Measurements from ENCODE around the gene IRF9.

IRF9 gene

GRCh38 chr14:24183014-24183481, 22.0 kb downstream of the IRF9 start:
- H3K9ac ChIP-seq (ENCODE audit: low read depth in 1 of 2, low read length in 2 of 2), result no peak overlapping the region
- H3K4me3 ChIP-seq (ENCODE audit: low read length in 2 of 2), result no peak overlapping the region
- H3K4me1 ChIP-seq (ENCODE audit: control insufficient read depth in 2 of 2, insufficient read depth in 2 of 2, low read length in 2 of 2), result peaks cover 5% of the 10 kb centered on the region in 2 donors
- H3K9me3 ChIP-seq (ENCODE audit: control insufficient read depth in 2 of 2, low read length in 2 of 2), result no peaks in the 10 kb centered on the region
- peaks cover 55 to 79% of the 10 kb centered on the region in 2 donors for H3K36me3 ChIP-seq (ENCODE audit: control insufficient read depth in 2 of 2, insufficient read depth in 2 of 2, low read length in 2 of 2)
- no peaks in the 10 kb centered on the region for H3K27me3 ChIP-seq (ENCODE audit: control insufficient read depth in 2 of 2, insufficient read depth in 2 of 2, low read length in 2 of 2)
- H3K27ac ChIP-seq (ENCODE audit: low read depth in 2 of 2, low read length in 2 of 2), result no peak overlapping the region

- Histone ChIP-seq H3K9me3 (ENCODE audit: control insufficient read depth in 2 of 2, low read length in 2 of 2) (no peaks in the 10 kb centered on the region), H3K4me3 (ENCODE audit: low read length in 2 of 2) (no peak overlapping the region), H3K27me3 (ENCODE audit: control insufficient read depth in 2 of 2, insufficient read depth in 2 of 2, low read length in 2 of 2) (no peaks in the 10 kb centered on the region), H3K27ac (ENCODE audit: low read depth in 2 of 2, low read length in 2 of 2) (no peak overlapping the region), H3K36me3 (ENCODE audit: control insufficient read depth in 2 of 2, insufficient read depth in 2 of 2, low read length in 2 of 2) (peaks cover 42 to 71% of the 10 kb centered on the region in 2 donors), H3K4me1 (ENCODE audit: control insufficient read depth in 2 of 2, insufficient read depth in 2 of 2, low read length in 2 of 2) (peaks cover 9% of the 10 kb centered on the region in 2 donors), H3K9ac (ENCODE audit: low read depth in 1 of 2, low read length in 2 of 2) (no peak overlapping the region)
These were observed 23.3 kb downstream of the IRF9 start for GRCh38 chr14:24184104-24184970.

GRCh38 chr14:24185026-24185425, 24.0 kb downstream of the IRF9 start:
- H3K4me3 ChIP-seq (ENCODE audit: low read length in 2 of 2), result no peak overlapping the region
- H3K36me3 ChIP-seq (ENCODE audit: control insufficient read depth in 2 of 2, insufficient read depth in 2 of 2, low read length in 2 of 2), result peaks cover 38 to 65% of the 10 kb centered on the region in 2 donors
- H3K9me3 ChIP-seq (ENCODE audit: control insufficient read depth in 2 of 2, low read length in 2 of 2), result no peaks in the 10 kb centered on the region
- H3K9ac ChIP-seq (ENCODE audit: low read depth in 1 of 2, low read length in 2 of 2), result no peak overlapping the region
- no peak overlapping the region for H3K27ac ChIP-seq (ENCODE audit: low read depth in 2 of 2, low read length in 2 of 2)
- H3K27me3 ChIP-seq (ENCODE audit: control insufficient read depth in 2 of 2, insufficient read depth in 2 of 2, low read length in 2 of 2), result no peaks in the 10 kb centered on the region
- peaks cover 9% of the 10 kb centered on the region in 2 donors for H3K4me1 ChIP-seq (ENCODE audit: control insufficient read depth in 2 of 2, insufficient read depth in 2 of 2, low read length in 2 of 2)

- H3K9me3 ChIP-seq (ENCODE audit: control insufficient read depth in 2 of 2, low read length in 2 of 2), result no peaks in the 10 kb centered on the region
- H3K27me3 ChIP-seq (ENCODE audit: control insufficient read depth in 2 of 2, insufficient read depth in 2 of 2, low read length in 2 of 2), result no peaks in the 10 kb centered on the region
- H3K4me3 ChIP-seq (ENCODE audit: low read length in 2 of 2), result no peak overlapping the region
- no peak overlapping the region for H3K27ac ChIP-seq (ENCODE audit: low read depth in 2 of 2, low read length in 2 of 2)
- peaks cover 9% of the 10 kb centered on the region in 2 donors for H3K4me1 ChIP-seq (ENCODE audit: control insufficient read depth in 2 of 2, insufficient read depth in 2 of 2, low read length in 2 of 2)
- no peak overlapping the region for H3K9ac ChIP-seq (ENCODE audit: low read depth in 1 of 2, low read length in 2 of 2)
- H3K36me3 ChIP-seq (ENCODE audit: control insufficient read depth in 2 of 2, insufficient read depth in 2 of 2, low read length in 2 of 2), result peaks cover 33 to 57% of the 10 kb centered on the region in 2 donors
These were observed 24.7 kb downstream of the IRF9 start for GRCh38 chr14:24185741-24186140.

- Histone ChIP-seq H3K36me3 (ENCODE audit: control insufficient read depth in 2 of 2, insufficient read depth in 2 of 2, low read length in 2 of 2) (peaks cover 26 to 55% of the 10 kb centered on the region in 2 donors), H3K9ac (ENCODE audit: low read depth in 1 of 2, low read length in 2 of 2) (no peak overlapping the region), H3K9me3 (ENCODE audit: control insufficient read depth in 2 of 2, low read length in 2 of 2) (no peaks in the 10 kb centered on the region), H3K27ac (ENCODE audit: low read depth in 2 of 2, low read length in 2 of 2) (no peak overlapping the region), H3K27me3 (ENCODE audit: control insufficient read depth in 2 of 2, insufficient read depth in 2 of 2, low read length in 2 of 2) (no peaks in the 10 kb centered on the region), H3K4me1 (ENCODE audit: control insufficient read depth in 2 of 2, insufficient read depth in 2 of 2, low read length in 2 of 2) (peaks cover 9% of the 10 kb centered on the region in 2 donors), H3K4me3 (ENCODE audit: low read length in 2 of 2) (no peak overlapping the region)
These were observed 25.9 kb downstream of the IRF9 start for GRCh38 chr14:24186831-24187538.

- Histone ChIP-seq H3K9ac (ENCODE audit: low read depth in 1 of 2, low read length in 2 of 2) (no peak overlapping the region), H3K27ac (ENCODE audit: low read depth in 2 of 2, low read length in 2 of 2) (no peak overlapping the region), H3K27me3 (ENCODE audit: control insufficient read depth in 2 of 2, insufficient read depth in 2 of 2, low read length in 2 of 2) (no peaks in the 10 kb centered on the region), H3K36me3 (ENCODE audit: control insufficient read depth in 2 of 2, insufficient read depth in 2 of 2, low read length in 2 of 2) (peaks cover 31 to 55% of the 10 kb centered on the region in 2 donors), H3K4me3 (ENCODE audit: low read length in 2 of 2) (peak overlapping the region in 1 of 2 donors; percentile 76), H3K4me1 (ENCODE audit: control insufficient read depth in 2 of 2, insufficient read depth in 2 of 2, low read length in 2 of 2) (peaks cover 9% of the 10 kb centered on the region in 2 donors), H3K9me3 (ENCODE audit: control insufficient read depth in 2 of 2, low read length in 2 of 2) (no peaks in the 10 kb centered on the region)
These were observed 26.5 kb downstream of the IRF9 start for GRCh38 chr14:24187539-24187915.

- Histone ChIP-seq H3K4me3 (ENCODE audit: low read length in 2 of 2) (peak within 1 kb of the TSS; percentile 76 to 80), H3K27ac (ENCODE audit: low read depth in 2 of 2, low read length in 2 of 2) (peak within 1 kb of the TSS; percentile 68 to 77), H3K36me3 (ENCODE audit: control insufficient read depth in 2 of 2, insufficient read depth in 2 of 2, low read length in 2 of 2) (peaks cover 34 to 55% of the 10 kb centered on the region in 2 donors), H3K27me3 (ENCODE audit: control insufficient read depth in 2 of 2, insufficient read depth in 2 of 2, low read length in 2 of 2) (no peaks in the 10 kb centered on the region), H3K4me1 (ENCODE audit: control insufficient read depth in 2 of 2, insufficient read depth in 2 of 2, low read length in 2 of 2) (peaks cover 9% of the 10 kb centered on the region in 2 donors), H3K9me3 (ENCODE audit: control insufficient read depth in 2 of 2, low read length in 2 of 2) (no peaks in the 10 kb centered on the region), H3K9ac (ENCODE audit: low read depth in 1 of 2, low read length in 2 of 2) (peak within 1 kb of the TSS; percentile 44 to 60)
These were observed 27.4 kb downstream of the IRF9 start, which contains the start of gene IPO4 for GRCh38 chr14:24188251-24189058. Gene IPO4, minus strand, starts transcription at chr14:24188816. Its CDS starts 29 bp downstream, at chr14:24188787.

- H3K27ac ChIP-seq (ENCODE audit: low read depth in 2 of 2, low read length in 2 of 2), result no peak overlapping the region
- H3K4me3 ChIP-seq (ENCODE audit: low read length in 2 of 2), result peak overlapping the region in 1 of 2 donors; percentile 76
- no peaks in the 10 kb centered on the region for H3K27me3 ChIP-seq (ENCODE audit: control insufficient read depth in 2 of 2, insufficient read depth in 2 of 2, low read length in 2 of 2)
- peaks cover 32 to 51% of the 10 kb centered on the region in 2 donors for H3K36me3 ChIP-seq (ENCODE audit: control insufficient read depth in 2 of 2, insufficient read depth in 2 of 2, low read length in 2 of 2)
- peaks cover 10% of the 10 kb centered on the region in 2 donors for H3K4me1 ChIP-seq (ENCODE audit: control insufficient read depth in 2 of 2, insufficient read depth in 2 of 2, low read length in 2 of 2)
- H3K9ac ChIP-seq (ENCODE audit: low read depth in 1 of 2, low read length in 2 of 2), result no peak overlapping the region
- no peaks in the 10 kb centered on the region for H3K9me3 ChIP-seq (ENCODE audit: control insufficient read depth in 2 of 2, low read length in 2 of 2)
These were observed 28.0 kb downstream of the IRF9 start for GRCh38 chr14:24189059-24189375.

GRCh38 chr14:24189460-24189859, 28.4 kb downstream of the IRF9 start:
- H3K27ac ChIP-seq (ENCODE audit: low read depth in 2 of 2, low read length in 2 of 2), result no peak overlapping the region

More at GRCh38 chr14:24189460-24189859, 28.4 kb downstream of the IRF9 start:
- Histone ChIP-seq H3K36me3 (ENCODE audit: control insufficient read depth in 2 of 2, insufficient read depth in 2 of 2, low read length in 2 of 2) (peaks cover 28 to 47% of the 10 kb centered on the region in 2 donors), H3K9me3 (ENCODE audit: control insufficient read depth in 2 of 2, low read length in 2 of 2) (no peaks in the 10 kb centered on the region), H3K27me3 (ENCODE audit: control insufficient read depth in 2 of 2, insufficient read depth in 2 of 2, low read length in 2 of 2) (no peaks in the 10 kb centered on the region), H3K9ac (ENCODE audit: low read depth in 1 of 2, low read length in 2 of 2) (no peak overlapping the region), H3K4me1 (ENCODE audit: control insufficient read depth in 2 of 2, insufficient read depth in 2 of 2, low read length in 2 of 2) (peaks cover 14% of the 10 kb centered on the region in 2 donors), H3K4me3 (ENCODE audit: low read length in 2 of 2) (no peak overlapping the region)
